ENCODE measurements around the gene NDUFC1.
"Not testable (repeated sequence)": the region's sequence is repeated elsewhere in the genome, so short reads cannot be mapped to it uniquely, and the experiment has no call there.

DNA sequence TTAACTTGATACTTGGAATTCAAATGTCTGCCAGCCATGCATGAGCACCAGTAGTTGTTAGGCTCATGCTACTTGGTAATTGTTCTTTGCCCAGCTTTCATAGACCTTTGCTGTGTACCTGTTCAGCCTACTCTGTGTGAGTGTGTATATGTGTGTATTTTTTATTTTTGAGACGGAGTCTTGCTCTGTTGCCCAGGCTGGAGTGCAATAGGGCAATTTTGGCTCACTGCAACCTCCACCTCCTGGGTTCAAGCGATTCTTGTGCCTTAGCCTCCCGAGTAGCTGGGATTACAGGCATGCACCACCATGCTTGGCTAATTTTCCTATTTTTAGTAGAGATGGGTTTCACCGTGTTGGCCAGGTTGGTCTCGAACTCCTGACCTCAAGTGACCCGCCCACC is 20.3 kb upstream of the NDUFC1 start:
- not testable (repeated sequence) for TF ChIP-seq CTCF (IDR thresholded peaks at IDR 0.05; ENCODE audit: low read depth, low read length, missing input control); HNF4A (conservative IDR thresholded peaks at IDR 0.05); GABPA (IDR thresholded peaks at IDR 0.05 in 1 of 2, conservative IDR thresholded peaks at IDR 0.05 in 1 of 2); RAD21 (IDR thresholded peaks at IDR 0.05)

All from liver (tissue), 3 donors.